ENCODE data around the gene DCAF17. TPM values are rescaled to one million over a fixed set of nuclear protein-coding genes. Genes with fewer than 3 reads are reported as not detected.
A peak's percentile ranks its signal among the peaks of the same experiment; 100 is the strongest.

DCAF17 gene
- total RNA-seq, 4 donors from 2014 or later = 8.3 to 18.1 (median 13.0) TPM

GRCh38 chr2:171433763-171434012, 338 bp upstream of the DCAF17 start, which contains the start of gene METTL8:
Gene METTL8, minus strand, starts transcription at chr2:171433990. Its CDS starts 41,805 bp downstream, at chr2:171392185.
- Histone ChIP-seq H3K9me3 (no peaks in the 10 kb centered on the region), H3K4me1 (peaks cover 14 to 52% (median 24%) of the 10 kb centered on the region in 3 donors), H3K36me3 (peaks cover 0 to 28% (median 0%) of the 10 kb centered on the region in 3 donors), H3K27me3 (no peaks in the 10 kb centered on the region), H3K27ac (peak within 1 kb of the TSS; percentile 94 to 99 (median 98)), H3K4me3 (peak within 1 kb of the TSS; percentile 67 to 91 (median 83))
- TF ChIP-seq CTCF (IDR thresholded peaks at IDR 0.05) = peak in 1 of 6 experiments; percentile 22
- TF ChIP-seq POLR2A (IDR thresholded peaks at IDR 0.05) = peak in 1 of 4 donors; percentile 67
- DNase-seq = no peak
- intact Hi-C loops (cut with DNase I) = no loop called here
- WGBS, 2 donors = 0% methylated on average over 4 to 6 of the region's 15 CpGs

- intact Hi-C loops (cut with DNase I) = no loop called here
- peaks cover 12 to 35% (median 18%) of the 10 kb centered on the region in 3 donors for H3K4me1 ChIP-seq
- DNase-seq = no peak
Observed at GRCh38 chr2:171436307-171436706, 2.3 kb downstream of the DCAF17 start.

GRCh38 chr2:171441470-171441869, 7.4 kb downstream of the DCAF17 start:
- no peak for DNase-seq
- no peaks in the 10 kb centered on the region for H3K4me1 ChIP-seq
- no peaks in the 10 kb centered on the region for H3K27me3 ChIP-seq
- H3K4me3 ChIP-seq = no peak overlapping the region
- peaks cover 5 to 96% (median 18%) of the 10 kb centered on the region in 3 donors for H3K36me3 ChIP-seq
- no peaks in the 10 kb centered on the region for H3K9me3 ChIP-seq
- intact Hi-C loops (cut with DNase I) = no loop called here
- no peak overlapping the region for H3K27ac ChIP-seq
- TF ChIP-seq POLR2A (IDR thresholded peaks at IDR 0.05) (no peak), CTCF (IDR thresholded peaks at IDR 0.05) (no peak)

More at GRCh38 chr2:171436307-171436706, 2.3 kb downstream of the DCAF17 start:
- Histone ChIP-seq H3K4me3 (no peak overlapping the region), H3K27me3 (no peaks in the 10 kb centered on the region), H3K36me3 (peaks cover 5 to 52% (median 11%) of the 10 kb centered on the region in 3 donors), H3K9me3 (no peaks in the 10 kb centered on the region), H3K27ac (no peak overlapping the region)
- WGBS, 2 donors = 79 to 100% methylated on average over 1 of the region's 1 CpG
- TF ChIP-seq POLR2A (IDR thresholded peaks at IDR 0.05) (no peak), CTCF (IDR thresholded peaks at IDR 0.05) (no peak)

- Histone ChIP-seq H3K36me3 (peaks cover 0 to 93% (median 4%) of the 10 kb centered on the region in 3 donors), H3K4me3 (no peak overlapping the region), H3K27me3 (no peaks in the 10 kb centered on the region), H3K4me1 (no peaks in the 10 kb centered on the region), H3K9me3 (no peaks in the 10 kb centered on the region), H3K27ac (no peak overlapping the region)
- 71 to 85% methylated on average over 2 of the region's 2 CpGs for WGBS, 2 donors
- intact Hi-C loops (cut with DNase I) = no loop called here
- no peak for DNase-seq
- TF ChIP-seq POLR2A (IDR thresholded peaks at IDR 0.05) (no peak), CTCF (IDR thresholded peaks at IDR 0.05) (peak in 1 of 6 experiments; percentile 13)
Observed at GRCh38 chr2:171447675-171448074, 13.6 kb downstream of the DCAF17 start.

- TF ChIP-seq CTCF (IDR thresholded peaks at IDR 0.05) (no peak), POLR2A (IDR thresholded peaks at IDR 0.05) (no peak)
Observed at GRCh38 chr2:171451074-171451473, 17.0 kb downstream of the DCAF17 start.

More at GRCh38 chr2:171451074-171451473, 17.0 kb downstream of the DCAF17 start:
- intact Hi-C loops (cut with DNase I) = no loop called here
- DNase-seq = no peak
- Histone ChIP-seq H3K27ac (no peak overlapping the region), H3K4me3 (no peak overlapping the region), H3K9me3 (peaks cover 0 to 4% (median 0%) of the 10 kb centered on the region in 3 donors), H3K36me3 (peaks cover 0 to 95% (median 0%) of the 10 kb centered on the region in 3 donors), H3K4me1 (no peaks in the 10 kb centered on the region), H3K27me3 (no peaks in the 10 kb centered on the region)
